ENCODE data around the gene ITGA6.

ITGA6 gene

GRCh38 chr2:172456002-172456401 lies 28.6 kb downstream of the ITGA6 start:
- no peak overlapping the region for H3K4me3 ChIP-seq (ENCODE audit: low read depth, low read length)
- TF ChIP-seq, protein P1, sequence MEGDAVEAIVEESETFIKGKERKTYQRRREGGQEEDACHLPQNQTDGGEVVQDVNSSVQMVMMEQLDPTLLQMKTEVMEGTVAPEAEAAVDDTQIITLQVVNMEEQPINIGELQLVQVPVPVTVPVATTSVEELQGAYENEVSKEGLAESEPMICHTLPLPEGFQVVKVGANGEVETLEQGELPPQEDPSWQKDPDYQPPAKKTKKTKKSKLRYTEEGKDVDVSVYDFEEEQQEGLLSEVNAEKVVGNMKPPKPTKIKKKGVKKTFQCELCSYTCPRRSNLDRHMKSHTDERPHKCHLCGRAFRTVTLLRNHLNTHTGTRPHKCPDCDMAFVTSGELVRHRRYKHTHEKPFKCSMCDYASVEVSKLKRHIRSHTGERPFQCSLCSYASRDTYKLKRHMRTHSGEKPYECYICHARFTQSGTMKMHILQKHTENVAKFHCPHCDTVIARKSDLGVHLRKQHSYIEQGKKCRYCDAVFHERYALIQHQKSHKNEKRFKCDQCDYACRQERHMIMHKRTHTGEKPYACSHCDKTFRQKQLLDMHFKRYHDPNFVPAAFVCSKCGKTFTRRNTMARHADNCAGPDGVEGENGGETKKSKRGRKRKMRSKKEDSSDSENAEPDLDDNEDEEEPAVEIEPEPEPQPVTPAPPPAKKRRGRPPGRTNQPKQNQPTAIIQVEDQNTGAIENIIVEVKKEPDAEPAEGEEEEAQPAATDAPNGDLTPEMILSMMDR (IDR thresholded peaks at IDR 0.05; ENCODE audit: low read depth, low read length, missing control alignments), result no peak
- no peak for DNase-seq (ENCODE audit: low read depth)

GRCh38 chr2:172457536-172457935 lies 30.1 kb downstream of the ITGA6 start:
- no peak for DNase-seq (ENCODE audit: low read depth)
- H3K4me3 ChIP-seq (ENCODE audit: low read depth, low read length), result no peak overlapping the region
- TF ChIP-seq, protein P1 (IDR thresholded peaks at IDR 0.05; ENCODE audit: low read depth, low read length, missing control alignments), result no peak

DNA sequence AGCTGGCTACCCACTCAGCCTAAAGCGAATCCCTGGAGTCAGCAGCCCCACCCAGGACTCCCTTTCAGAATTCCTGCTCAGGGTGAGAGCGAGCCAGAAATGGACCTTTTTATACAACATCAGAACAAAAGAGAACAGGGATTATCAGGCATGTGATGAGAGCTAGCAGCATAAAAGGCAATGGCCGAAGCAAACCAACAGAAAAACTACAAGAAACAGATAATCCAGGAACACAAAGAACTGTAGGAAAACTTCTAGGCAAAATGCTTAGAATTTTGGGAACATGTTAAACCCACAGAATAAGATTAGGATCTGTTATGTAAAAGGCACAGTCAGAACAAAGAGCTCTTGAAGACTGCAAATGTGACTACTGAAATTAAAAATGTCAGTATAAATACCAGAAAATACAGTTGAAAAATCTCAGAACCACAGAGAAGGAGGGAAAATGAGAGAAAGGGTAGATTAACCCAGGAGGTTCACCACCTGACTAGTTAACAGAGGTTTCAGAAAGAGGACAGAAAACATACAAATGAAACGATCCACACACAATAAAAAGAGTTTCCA lies 31.3 kb downstream of the ITGA6 start:
- H3K4me3 ChIP-seq (ENCODE audit: low read depth, low read length), result no peak overlapping the region
- TF ChIP-seq, protein P1 (IDR thresholded peaks at IDR 0.05; ENCODE audit: low read depth, low read length, missing control alignments), result no peak
- DNase-seq (ENCODE audit: low read depth), result no peak

DNA sequence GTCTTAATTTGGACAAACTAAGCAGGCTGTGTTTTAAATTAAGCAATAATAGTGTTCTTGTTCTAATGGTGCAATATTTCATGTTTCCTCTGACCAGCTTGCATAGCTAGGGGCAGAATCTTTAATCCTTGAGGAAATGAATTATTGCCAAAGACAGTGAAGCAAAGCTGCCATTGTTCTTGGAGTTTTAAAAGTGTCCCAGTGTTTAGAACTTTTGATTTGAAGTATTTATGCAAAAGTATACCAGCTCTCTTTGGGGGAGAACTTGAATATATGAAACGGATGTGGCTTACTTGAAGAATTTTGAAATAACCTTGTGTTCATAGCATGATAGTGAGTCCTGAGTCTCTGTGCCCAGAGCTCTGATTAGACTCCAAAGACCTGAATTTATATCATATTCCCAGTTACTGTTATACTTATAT lies 33.4 kb downstream of the ITGA6 start:
- no peak for DNase-seq (ENCODE audit: low read depth)
- H3K4me3 ChIP-seq (ENCODE audit: low read depth, low read length), result no peak overlapping the region
- TF ChIP-seq, protein P1 (IDR thresholded peaks at IDR 0.05; ENCODE audit: low read depth, low read length, missing control alignments), result no peak

DNA sequence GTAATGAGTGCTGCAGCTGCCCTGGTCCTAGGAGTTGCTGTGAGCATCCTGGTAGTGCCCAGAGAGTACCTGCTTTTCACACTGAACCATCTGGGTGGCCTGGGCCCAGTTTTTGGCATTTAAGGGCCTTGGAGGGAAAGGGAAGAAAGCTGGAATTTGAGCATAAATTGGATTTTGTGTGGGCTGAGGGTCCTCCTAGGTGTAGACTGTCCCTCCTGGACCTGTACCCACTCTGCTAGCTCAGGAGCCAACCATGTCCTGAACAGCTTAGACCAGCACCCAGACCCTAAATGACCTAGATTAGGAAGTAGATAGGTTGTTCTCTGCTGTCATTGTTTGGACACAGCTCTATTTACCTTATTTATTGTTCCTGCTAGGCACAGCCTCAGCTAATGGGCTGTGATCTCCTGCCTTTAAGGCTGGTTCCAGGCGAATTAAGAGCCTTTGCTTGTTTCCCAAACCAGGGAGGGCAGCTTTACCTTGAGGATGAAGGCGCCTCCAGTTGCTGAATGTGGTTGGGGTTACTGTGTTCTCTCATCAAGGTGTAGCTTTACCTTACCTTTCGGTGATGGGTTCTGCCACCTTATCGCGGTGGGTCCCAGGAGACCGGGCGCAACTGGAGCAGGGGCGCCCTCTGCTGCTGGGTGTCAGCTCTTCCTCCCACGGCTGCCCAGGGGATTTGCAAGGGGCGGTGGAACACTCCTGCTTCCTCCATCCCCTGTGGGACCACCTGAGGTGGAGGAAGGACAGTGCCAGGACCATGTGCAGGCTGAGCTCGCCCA lies 34.4 kb downstream of the ITGA6 start:
- TF ChIP-seq, protein P1 (IDR thresholded peaks at IDR 0.05; ENCODE audit: low read depth, low read length, missing control alignments), result peak; percentile 80

GRCh38 chr2:172462373-172462848 lies 35.0 kb downstream of the ITGA6 start:
- H3K4me3 ChIP-seq (ENCODE audit: low read depth, low read length), result no peak overlapping the region
- no peak for DNase-seq (ENCODE audit: low read depth)
- TF ChIP-seq, protein P1 (IDR thresholded peaks at IDR 0.05; ENCODE audit: low read depth, low read length, missing control alignments), result no peak

More for the DNA sequence above, 34.4 kb downstream of the ITGA6 start:
- no peak overlapping the region for H3K4me3 ChIP-seq (ENCODE audit: low read depth, low read length)
- no peak for DNase-seq (ENCODE audit: low read depth)
